ENCODE measurements around the gene RASL12.
A peak's percentile ranks its signal among the peaks of the same experiment; 100 is the strongest.
"Not testable (repeated sequence)": the region's sequence is repeated elsewhere in the genome, so short reads cannot be mapped to it uniquely, and the experiment has no call there.

RASL12 gene

DNA sequence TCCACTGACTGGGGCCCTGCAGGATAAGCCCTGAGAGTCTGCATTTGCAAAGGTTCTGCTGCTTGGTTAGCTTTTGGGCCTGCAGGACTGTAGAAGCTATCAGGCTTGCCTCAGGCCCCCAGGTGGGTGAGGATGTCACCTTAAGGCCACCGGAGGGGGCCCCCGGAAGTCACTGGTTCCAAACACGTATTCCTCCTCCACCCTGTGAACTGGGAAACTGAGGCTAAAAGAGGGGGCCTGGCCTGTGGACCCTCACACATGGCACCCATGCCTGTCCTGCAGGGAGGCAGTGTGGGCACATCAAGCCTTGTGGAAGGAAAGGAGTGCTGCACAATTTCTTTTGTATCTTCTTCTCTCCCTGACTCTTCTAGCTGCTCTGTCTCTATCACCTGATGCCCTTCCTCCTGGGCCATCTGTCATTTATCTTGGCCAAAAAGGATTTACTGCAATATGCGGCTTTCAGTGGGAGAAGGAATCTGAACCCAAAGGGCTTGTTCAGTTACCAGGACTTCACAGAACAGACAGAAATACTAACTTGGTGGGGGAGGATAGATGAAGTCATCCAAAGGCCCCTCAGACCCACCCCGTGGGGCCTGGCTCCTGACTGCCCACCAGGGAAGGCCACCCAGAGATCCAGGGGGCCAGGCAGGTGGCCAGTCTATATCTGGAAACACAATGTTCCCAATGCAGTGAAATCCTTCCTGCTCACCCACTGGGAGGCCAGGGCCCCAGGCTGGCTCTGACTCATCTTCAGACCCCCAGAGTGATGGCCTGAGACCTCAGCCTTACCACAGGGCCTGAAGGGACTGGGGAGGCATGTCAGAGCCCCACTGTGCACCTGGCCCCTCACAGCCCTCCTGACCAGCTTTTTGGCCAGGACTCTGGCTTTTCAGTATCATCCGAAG lies 28.9 kb upstream of the RASL12 start:
- DNase-seq (ENCODE audit: low read depth), result peak; percentile 83
- TF ChIP-seq, protein P1, sequence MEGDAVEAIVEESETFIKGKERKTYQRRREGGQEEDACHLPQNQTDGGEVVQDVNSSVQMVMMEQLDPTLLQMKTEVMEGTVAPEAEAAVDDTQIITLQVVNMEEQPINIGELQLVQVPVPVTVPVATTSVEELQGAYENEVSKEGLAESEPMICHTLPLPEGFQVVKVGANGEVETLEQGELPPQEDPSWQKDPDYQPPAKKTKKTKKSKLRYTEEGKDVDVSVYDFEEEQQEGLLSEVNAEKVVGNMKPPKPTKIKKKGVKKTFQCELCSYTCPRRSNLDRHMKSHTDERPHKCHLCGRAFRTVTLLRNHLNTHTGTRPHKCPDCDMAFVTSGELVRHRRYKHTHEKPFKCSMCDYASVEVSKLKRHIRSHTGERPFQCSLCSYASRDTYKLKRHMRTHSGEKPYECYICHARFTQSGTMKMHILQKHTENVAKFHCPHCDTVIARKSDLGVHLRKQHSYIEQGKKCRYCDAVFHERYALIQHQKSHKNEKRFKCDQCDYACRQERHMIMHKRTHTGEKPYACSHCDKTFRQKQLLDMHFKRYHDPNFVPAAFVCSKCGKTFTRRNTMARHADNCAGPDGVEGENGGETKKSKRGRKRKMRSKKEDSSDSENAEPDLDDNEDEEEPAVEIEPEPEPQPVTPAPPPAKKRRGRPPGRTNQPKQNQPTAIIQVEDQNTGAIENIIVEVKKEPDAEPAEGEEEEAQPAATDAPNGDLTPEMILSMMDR (conservative IDR thresholded peaks at IDR 0.05; ENCODE audit: low read depth, low read length), result no peak
- H3K4me3 ChIP-seq (ENCODE audit: low read depth, low read length), result no peak overlapping the region

DNA sequence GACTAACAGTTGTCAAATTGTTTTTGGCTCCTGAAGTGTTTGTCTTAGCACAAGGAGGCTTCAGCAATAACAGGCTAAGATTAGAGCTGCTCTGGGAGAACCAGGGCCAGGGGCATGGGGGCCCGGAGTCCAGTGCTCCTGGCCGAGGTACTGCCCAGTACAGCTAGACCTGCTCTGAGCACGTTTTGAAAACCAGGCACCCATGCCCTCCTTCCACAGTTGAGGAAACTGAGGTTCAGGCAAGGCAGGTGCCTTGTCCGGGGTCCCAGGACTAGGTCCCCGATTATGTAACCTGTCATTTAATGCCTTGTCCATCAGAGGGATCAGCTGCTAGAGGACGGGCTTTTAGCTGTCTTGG lies 27.9 kb upstream of the RASL12 start:
- TF ChIP-seq, protein P1 (conservative IDR thresholded peaks at IDR 0.05; ENCODE audit: low read depth, low read length), result no peak
- no peak for DNase-seq (ENCODE audit: low read depth)
- H3K4me3 ChIP-seq (ENCODE audit: low read depth, low read length), result no peak overlapping the region

DNA sequence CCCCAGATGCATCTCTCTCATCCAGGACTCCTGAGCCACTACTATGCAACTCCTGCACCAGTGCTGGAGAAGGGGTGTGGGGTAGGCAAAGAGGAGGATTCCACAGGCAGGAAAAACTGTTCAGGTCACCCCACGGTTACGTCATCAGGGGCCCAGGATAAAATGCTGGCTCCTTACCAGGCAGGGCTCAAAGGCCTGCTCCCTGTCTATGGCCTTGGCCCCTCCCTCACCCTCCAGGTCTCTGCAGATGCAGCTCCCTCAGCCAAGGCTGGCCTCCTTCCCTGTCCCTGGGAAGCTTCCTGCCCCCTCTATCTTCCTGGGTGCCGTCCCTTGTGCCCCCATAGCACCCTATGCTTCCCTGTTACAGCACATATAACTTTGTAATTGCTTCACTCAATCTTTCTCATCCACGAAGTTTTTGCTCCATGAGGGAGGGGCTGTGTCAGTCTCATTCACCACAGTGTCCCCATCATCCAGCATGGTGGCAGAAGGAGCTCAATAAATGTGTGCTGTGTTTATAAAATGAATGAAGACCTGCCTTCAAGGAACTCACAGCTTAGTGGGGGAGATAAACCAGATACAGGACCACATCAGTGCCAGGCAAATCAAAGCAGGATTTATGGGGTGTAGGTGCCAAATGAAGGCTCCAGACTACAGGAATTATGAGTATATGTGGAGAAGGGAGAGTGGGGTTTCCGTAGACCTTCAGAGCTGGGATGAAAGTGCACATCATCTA lies 27.4 kb upstream of the RASL12 start:
- no peak overlapping the region for H3K4me3 ChIP-seq (ENCODE audit: low read depth, low read length)
- TF ChIP-seq, protein P1 (conservative IDR thresholded peaks at IDR 0.05; ENCODE audit: low read depth, low read length), result no peak
- DNase-seq (ENCODE audit: low read depth), result no peak

DNA sequence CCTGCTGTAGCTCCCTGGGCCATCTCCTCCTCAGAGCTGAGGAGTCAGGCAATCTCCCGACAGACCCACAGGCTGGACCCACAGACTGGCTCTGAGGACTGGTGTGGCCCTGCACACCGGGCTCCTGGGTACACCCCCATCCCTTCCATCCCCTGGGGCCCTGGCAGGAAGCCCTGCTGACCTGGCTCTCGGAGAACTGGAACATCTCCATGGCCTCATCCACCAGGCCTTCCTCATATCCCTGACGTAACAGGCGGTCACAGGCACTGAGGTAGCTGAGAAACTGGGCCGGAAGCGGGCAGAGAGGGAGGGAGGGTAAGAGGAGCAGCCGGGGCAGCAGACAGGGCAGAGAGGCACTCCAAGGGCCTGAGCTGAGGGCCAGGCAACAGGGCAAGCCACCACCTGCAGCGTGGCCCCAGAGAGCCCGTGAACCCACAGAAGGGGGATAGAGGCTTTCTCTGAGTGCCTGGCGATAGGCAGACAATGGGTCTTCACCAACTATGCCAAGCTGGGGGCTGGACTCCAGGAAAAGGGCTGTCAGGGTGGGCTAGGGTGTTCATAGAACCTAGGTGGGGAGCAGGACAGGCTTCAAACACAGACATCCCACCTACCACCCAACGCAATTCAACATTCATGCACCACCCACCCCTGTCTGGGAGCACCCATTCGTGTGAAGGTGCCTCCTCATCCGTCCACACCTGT lies 26.7 kb upstream of the RASL12 start:
- no peak overlapping the region for H3K4me3 ChIP-seq (ENCODE audit: low read depth, low read length)
- peak; percentile 36 for DNase-seq (ENCODE audit: low read depth)
- TF ChIP-seq, protein P1 (conservative IDR thresholded peaks at IDR 0.05; ENCODE audit: low read depth, low read length), result no peak

DNA sequence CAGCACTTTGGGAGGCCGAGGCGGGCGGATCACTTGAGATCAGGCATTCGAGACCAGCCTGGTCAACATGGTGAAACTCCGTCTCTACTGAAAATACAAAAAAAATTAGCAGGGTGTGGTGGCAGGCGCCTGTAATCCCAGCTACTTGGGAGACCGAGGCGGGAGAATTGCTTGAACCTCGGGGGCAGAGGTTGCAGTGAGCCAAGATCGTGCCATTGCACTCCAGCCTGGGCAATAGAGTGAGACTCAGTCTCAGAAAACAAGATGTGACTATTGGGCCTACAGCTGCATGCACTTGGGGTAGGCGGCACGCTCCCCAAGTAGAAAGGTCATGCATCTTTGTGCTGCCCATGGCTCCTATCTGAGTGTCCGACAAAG lies 26.0 kb upstream of the RASL12 start:
- not testable (repeated sequence) for DNase-seq (ENCODE audit: low read depth); H3K4me3 ChIP-seq (ENCODE audit: low read depth, low read length)

DNA sequence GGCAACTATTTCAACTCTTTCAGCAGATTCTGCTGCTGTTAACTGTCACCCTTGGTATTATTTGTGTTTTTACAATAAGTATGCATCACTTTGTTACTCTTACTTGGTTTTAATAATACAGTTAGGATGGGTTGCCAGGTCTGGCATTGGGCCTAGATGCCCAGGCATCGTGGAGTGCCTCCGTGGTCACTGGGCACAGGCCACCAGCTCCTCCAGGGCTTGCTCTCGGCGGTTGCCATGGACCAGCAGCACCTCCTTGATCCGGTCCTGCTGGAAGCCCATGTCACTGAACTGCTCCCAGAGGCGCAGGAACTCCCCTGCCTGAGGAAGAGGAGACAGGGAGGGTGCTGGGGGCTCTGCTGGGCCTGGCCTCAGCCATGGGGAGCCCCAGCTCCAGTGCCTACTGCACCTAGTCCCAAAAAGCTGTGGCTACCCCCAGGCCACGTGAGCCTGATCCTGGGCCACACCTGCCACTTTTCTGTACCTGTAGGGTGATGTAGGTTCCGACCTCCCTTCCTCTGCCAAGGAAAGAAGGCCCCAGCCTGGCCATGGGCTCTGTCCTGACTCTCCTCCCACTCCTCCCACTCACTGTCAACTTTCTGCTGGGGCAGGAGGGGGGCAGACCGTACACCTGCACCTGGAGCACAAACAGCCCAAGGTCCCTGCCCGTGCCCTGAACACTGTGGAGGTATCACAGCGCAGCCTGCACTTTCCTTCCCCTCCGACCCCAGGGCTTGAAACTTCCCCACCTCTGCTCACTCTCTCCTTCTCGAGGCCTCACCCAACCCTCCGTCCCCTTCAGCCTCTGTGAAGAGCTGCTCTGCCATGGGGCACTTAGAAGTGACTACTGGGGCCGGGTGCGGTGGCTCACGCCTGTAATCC lies 25.4 kb upstream of the RASL12 start:
- H3K4me3 ChIP-seq (ENCODE audit: low read depth, low read length), result no peak overlapping the region
- no peak for DNase-seq (ENCODE audit: low read depth)
- TF ChIP-seq, protein P1 (conservative IDR thresholded peaks at IDR 0.05; ENCODE audit: low read depth, low read length), result no peak
